NCI-H2107 treated with DMSO at 0.1 percent for 48 hours (cell line): ENCODE results near the gene KY.

Experiments used
- DNase-seq: peaks from one replicate; lab custom pipeline; 2025; ENCODE audit not compliant: unreplicated experiment; lab: John Stamatoyannopoulos, UW

Gene KY

DNA sequence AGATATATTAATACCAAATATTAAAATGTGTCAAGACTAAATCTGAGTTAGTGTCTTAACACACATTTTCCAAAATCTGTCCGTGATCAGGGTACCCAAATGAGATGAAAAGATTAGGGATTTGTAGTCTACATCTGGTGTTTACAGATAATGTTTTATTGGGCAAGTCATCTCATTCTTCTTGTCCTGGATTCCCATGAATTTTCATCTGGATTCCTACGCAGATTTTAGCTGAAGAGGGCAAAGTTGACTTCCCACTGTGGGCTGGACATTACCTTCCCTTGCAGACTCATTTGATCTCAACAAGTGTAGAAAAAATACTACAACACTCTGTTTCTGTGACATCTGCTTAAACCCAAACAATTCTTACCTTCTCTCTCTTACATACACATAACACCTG, 85.8 kb downstream of the KY start:
- DNase-seq = no peak

DNA sequence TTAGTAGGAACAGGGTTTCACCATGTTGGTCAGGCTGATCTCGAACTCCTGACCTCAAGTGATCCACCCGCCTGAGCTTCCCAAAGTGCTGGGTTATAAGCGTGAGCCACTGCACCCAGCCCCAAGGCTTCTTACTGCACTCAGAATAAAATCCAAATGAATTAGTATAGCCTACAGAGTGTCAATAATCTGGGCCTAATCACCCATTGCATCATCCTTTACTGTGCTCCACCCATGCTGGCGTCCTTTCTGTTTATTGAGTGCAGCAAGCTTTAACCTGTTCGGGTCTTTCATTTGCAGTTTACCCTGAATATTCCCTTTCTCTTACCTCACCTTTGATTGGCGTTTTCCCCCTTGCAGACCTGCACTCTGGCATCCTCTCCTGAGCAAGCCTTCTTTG, 87.2 kb downstream of the KY start:
- no peak for DNase-seq

DNA sequence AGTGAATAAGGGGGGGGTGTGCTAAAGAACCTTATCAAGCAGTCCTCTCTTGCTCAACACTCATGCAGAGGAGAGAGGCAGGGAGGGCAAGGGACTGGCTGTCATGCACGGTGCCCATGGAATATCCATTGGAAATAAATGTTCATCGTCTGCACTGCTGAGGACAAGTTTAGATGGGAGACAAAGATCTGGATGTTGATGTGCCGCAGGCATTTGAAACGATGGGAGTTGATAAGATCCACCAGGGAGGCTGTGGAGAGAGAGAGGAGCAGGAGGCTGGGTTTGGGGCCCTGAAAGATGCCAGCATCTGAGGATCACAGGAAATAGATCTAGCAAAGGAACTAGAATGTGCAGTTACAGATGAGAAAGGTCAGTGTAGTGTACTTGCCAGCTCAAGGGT, 88.8 kb downstream of the KY start:
- DNase-seq = no peak

DNA sequence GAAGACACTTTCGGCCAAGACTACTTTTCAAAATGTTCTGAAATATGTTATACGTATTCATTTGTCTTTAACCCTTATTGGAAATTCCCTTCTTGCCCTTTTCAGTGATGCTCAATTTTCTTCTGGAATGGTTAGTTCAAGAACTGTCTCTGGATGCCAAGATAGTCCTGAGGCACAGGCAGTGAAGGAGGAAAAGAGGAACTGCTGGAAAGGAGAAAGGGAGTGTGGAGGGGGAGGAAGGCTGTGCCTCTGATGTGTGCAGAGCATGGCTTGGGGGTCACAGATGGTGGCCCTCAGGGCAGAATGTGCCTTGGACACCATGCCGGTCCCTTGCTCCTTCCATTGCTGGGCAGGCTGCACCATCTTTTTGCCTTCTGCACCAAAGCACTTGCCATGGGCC, 91.2 kb downstream of the KY start:
- no peak for DNase-seq
